CD1c-positive myeloid dendritic cell (primary cell): Measurements from ENCODE around the gene PCMTD2.
A peak's percentile ranks its signal among the peaks of the same experiment; 100 is the strongest.

ENCODE experiments used
- DNase-seq: peaks from one replicate; pipeline ENCODE4 v3.0.0-alpha.2; 2016; ENCODE audit errors: extremely low spot score

The PCMTD2 gene

DNA sequence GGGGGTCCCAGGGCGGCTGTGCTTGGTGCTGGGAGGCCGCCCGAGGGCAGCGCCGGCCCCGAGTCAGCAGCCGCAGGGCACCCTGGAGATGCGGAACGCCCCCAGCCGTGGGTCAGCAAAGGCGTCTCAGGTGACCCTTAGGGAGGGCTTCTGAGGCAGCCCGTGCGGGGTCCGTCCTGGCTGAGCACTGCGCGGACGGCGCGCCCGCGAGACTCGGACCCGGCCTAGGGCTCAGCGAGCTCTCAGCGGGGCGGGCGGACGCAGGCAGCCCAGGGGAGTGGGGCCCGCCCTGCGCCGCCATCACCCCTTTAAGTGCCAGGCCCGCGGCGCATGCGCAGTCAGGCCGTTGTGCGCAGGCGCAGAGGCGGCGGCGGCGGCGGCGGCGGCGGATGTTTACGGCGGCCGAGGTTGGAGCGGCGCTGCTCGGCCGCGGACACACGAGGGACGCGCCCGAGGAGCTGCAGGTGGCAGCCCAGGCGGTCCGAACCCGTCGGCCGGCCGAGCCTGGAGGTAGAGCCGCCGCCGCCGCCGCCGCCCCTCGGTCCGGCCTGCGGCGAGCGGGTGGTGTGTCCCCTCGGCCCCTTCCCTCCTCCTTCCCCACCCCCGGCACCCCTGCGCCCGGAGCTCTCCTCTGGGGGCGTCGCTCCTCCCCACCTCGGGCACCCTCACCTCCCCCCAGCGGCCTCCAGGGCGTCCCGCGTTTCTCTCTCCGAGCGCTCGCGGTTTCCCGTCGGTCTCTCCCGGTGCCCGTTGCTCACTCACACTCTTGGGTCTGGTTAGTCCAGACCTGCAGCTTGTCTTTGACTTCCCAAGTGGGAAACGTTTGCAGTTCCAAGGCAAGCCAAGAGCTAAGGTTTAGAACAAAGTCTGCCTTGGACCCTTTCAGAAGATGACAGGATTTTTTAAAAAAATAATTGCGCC is at the start of gene PCMTD2:
PCMTD2 (plus strand) TSS at position 388 of the 921 bp plus-strand sequence. CDS start 4,218 bp downstream, outside the sequence.
- DNase-seq: peak; percentile 90

DNA sequence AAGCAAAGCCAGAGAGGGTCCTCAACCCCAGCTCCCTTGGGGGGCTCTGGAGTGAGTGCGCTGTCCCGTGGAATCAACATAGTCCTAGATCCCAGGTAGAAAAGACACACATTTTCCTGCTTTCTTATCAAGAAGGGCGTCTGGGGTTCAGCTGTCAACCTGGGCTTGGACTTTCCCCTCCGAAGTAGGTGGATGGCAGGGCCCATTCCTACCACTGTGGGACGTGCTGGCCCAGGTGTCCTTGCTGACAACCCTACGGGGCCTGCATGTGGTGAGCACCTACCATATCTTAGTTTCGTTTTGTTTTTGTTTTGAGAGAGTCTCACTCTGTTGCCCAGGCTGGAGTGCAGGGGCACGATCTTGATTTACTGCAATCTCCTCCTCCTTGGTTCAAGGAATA is 48.9 kb upstream of the PCMTD2 start:
- no peak for DNase-seq

- no peak for DNase-seq
Observed at GRCh38 chr20:64207641-64208590, 47.6 kb upstream of the PCMTD2 start.

DNA sequence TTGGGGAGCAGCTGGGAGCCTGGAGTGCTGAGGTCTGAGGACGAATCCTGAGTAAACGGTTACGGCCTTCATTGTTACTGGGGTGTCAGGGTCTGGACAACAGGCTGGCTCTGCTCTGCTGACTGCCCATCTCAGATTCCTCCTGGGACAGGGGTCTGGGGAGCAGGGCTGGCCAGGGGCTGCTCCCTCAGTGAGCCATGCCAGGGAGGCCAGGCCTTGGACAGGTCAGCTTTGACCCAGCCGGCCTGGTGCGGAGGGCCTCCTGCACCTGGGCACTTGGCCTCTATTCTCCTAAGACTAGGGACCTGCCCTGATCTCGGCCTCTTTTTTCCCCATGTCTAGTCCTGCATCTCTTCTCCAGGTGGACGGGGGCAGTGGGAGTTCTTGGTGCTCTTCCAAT is 46.4 kb upstream of the PCMTD2 start:
- DNase-seq: no peak

- DNase-seq: no peak
Observed at GRCh38 chr20:64210656-64211369, 44.7 kb upstream of the PCMTD2 start.

GRCh38 chr20:64211874-64212658 is 43.5 kb upstream of the PCMTD2 start:
- DNase-seq: no peak

GRCh38 chr20:64212755-64213154 is 42.8 kb upstream of the PCMTD2 start:
- no peak for DNase-seq

DNA sequence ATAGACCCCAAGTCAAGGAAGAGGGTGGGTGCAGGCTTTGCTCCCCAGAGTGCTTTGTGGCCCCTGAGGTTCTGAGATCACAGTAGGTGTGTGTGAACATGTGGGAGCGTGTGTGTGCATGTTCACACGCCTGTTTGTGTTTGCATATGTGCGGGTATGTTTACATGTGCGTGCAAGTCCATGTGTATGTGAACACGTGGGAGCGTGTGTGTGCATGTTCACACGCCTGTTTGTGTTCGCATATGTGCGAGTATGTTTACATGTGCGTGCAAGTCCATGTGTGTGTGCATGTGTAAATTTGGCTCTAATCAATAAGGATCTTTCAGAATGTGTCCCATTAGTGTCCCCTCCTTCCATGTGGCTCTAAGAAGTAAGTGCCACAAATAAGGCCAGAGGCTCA is 41.4 kb upstream of the PCMTD2 start:
- no peak for DNase-seq

DNA sequence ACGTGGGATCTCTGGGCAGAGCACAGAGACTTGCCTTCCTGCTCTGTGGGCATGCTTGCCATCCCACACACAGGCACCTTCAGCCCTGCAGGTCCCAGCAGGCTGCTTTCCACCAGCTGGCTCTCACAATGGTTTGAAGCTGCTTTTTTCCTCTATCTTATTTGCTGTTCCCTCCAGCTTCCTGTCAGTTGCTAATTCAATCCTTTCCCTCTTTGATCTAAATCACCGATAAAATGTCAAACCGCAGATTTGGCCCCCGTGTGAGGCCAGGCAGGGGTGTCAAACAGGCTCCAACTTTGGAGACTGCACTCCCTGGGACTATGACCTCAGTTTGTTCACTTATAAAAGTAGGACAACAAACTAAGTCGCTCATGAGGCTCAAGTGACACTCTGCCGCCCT is 40.6 kb upstream of the PCMTD2 start:
- no peak for DNase-seq

- no peak for DNase-seq
Observed at GRCh38 chr20:64216036-64216435, 39.5 kb upstream of the PCMTD2 start.

GRCh38 chr20:64216910-64217309 is 38.6 kb upstream of the PCMTD2 start:
- DNase-seq: no peak

- no peak for DNase-seq
Observed at GRCh38 chr20:64217539-64218221, 37.9 kb upstream of the PCMTD2 start.

DNA sequence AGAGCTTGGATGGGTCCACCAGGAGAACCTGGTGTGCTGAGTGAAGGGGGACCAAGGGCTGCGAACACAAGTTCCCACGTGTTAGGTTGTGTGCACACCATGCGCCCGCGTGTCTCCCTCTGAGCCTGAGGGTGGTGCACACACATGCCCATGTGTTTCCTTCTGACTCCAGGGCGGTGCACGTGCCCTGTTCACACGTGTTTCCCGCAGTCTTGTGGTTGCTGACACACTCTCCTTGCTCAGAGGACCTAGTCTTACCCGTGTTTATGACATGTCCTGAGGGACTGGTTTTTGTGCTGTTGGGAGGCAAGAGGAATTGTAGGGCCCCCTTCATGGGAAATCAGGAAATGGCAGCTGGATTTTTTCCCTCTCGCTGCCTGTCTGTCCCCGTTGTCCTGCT is 36.3 kb upstream of the PCMTD2 start:
- DNase-seq: no peak

GRCh38 chr20:64219730-64220129 is 35.8 kb upstream of the PCMTD2 start:
- DNase-seq: no peak

GRCh38 chr20:64220420-64220819 is 35.1 kb upstream of the PCMTD2 start:
- no peak for DNase-seq

DNA sequence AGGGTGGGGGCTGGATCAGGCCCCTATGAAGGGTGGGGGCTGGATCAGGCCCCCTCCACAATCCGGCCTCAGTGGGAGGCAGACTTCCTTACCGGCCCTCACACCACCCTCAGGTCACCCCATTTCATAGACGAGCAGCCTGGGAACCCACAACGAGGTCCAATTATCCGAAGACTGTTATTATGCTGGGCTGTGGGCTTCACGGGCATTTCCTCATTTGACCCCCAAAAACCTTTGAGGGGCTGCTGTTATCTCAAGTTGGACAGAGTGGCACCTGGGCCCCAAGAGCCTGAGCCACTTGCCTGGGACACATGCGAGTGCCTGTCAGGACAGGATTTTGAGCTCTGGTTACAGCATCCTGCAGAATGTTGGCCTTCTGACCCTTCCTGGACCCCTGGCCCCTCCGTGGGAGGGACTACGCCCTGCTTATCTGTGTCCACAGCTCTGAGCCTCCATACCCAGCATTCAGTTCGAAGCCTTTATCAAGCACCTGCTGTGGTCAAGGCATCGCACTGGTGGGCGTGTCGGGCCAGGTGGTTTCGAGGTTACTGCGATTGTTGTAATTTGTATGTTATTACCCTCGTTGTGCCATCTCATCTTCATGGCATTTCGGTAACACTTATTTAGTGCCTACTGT is 34.5 kb upstream of the PCMTD2 start:
- DNase-seq: no peak

DNA sequence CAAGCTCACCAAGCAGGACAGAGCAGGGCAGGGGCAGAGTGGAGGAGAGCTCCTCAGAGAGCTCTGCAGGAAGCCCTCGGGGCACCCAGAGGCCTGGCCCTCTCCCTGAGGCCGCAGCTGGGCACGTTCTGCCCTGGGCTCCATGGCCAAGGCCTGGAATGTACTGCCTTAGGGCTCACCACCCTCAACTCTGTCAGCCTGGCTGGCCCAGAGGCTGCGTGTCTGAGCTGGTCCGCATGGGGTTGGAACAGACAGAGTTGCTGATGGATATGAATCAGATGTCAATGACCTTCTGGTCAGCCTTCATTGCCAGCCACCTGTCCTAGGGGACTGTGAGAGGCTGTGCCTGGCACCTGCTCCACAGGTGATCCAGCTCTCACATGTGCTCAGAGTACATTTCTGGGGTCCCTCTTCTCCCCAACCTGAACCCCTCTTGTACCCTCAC is 33.2 kb upstream of the PCMTD2 start:
- DNase-seq: no peak

GRCh38 chr20:64222851-64223525 is 32.6 kb upstream of the PCMTD2 start:
- no peak for DNase-seq

- DNase-seq: no peak
Observed at GRCh38 chr20:64223526-64224067, 32.0 kb upstream of the PCMTD2 start.
